ENCODE measurements around the gene SHTN1. TPM values are rescaled to one million over a fixed set of nuclear protein-coding genes. Genes with fewer than 3 reads are reported as not detected.

Gene SHTN1
- total and polyA plus RNA-seq, 10 of the 15 experiments (the other 5 are each of a cell fraction or from before 2014, with no cell fraction given): 0.79 to 4.0 (median 2.0) TPM

DNA sequence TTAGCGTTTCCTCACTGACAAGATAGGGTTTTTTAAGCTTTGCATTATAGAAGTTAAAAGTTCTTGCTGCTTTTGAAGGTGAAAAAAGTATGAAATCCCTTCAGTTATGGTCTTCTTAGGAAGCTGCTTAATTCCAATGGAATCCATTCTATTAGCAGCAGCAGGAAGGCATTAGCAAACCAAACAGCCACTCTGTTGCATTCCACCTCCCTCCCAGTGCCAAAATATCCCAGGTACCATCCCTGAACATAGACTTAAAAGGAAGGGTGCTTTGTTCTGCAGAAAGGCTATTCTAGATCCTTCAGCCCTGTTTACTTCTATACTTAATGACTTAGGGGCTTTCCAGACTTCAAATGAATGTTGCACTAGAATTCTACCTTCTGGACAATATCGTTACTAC lies 131.9 kb downstream of the SHTN1 start:
- H4K20me1 ChIP-seq (ENCODE audit: control insufficient read depth, insufficient read depth): no peaks in the 10 kb centered on the region
- no peak overlapping the region for H2AFZ ChIP-seq (ENCODE audit: control insufficient read depth, low read depth, low read length)
- no peaks in the 10 kb centered on the region for H3K36me3 ChIP-seq (ENCODE audit: control insufficient read depth in 2 of 2, insufficient read depth in 2 of 2, low read length in 1 of 2)
- H3K4me2 ChIP-seq (ENCODE audit: control insufficient read depth, insufficient read depth): no peak overlapping the region
- WGBS (ENCODE audit: insufficient coverage, insufficient replicate concordance, low lambda C conversion rate, missing lambda C conversion rate): 0% methylated on average over 2 of the region's 2 CpGs
- H3K27ac ChIP-seq (ENCODE audit: control insufficient read depth, insufficient read depth): no peak overlapping the region
- no TSS peak for BruUV-seq (replicated peaks)
- H3K79me2 ChIP-seq (ENCODE audit: control insufficient read depth, insufficient read depth, low read length): no peaks in the 10 kb centered on the region
- intact Hi-C loops (cut with micrococcal nuclease; ENCODE audit: unreplicated experiment) (no loop called here), in situ Hi-C loops (cut with MboI) (no loop called here)
- no peak for FAIRE-seq
- no peaks in the 10 kb centered on the region for H3K4me1 ChIP-seq (ENCODE audit: control insufficient read depth, insufficient read depth, low read length)
- H3K27me3 ChIP-seq (replicated peaks in 1 of 2; ENCODE audit: control insufficient read depth in 2 of 2, insufficient read depth in 2 of 2, low read length in 1 of 2): no peaks in the 10 kb centered on the region; a peak in 2 of 4 replicates
- H3K4me3 ChIP-seq: no peak overlapping the region
- no peak for ATAC-seq
- RAD21 ChIA-PET (ENCODE audit: unreplicated experiment): no interaction called here
- H3K9ac ChIP-seq (ENCODE audit: control insufficient read depth, insufficient read depth, low read length): no peak overlapping the region
- POLR2A ChIA-PET: no interaction called here
- SMC1A ChIA-PET (ENCODE audit: uncharacterized antibody, unreplicated experiment): interaction anchor here (1.0 kb wide), 1 partner anchor 37 kb away, joined by 3 read pairs; no protein-coding TSS in a partner anchor
- TF ChIP-seq, protein P1, sequence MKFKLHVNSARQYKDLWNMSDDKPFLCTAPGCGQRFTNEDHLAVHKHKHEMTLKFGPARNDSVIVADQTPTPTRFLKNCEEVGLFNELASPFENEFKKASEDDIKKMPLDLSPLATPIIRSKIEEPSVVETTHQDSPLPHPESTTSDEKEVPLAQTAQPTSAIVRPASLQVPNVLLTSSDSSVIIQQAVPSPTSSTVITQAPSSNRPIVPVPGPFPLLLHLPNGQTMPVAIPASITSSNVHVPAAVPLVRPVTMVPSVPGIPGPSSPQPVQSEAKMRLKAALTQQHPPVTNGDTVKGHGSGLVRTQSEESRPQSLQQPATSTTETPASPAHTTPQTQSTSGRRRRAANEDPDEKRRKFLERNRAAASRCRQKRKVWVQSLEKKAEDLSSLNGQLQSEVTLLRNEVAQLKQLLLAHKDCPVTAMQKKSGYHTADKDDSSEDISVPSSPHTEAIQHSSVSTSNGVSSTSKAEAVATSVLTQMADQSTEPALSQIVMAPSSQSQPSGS (IDR thresholded peaks at IDR 0.05; ENCODE audit: low read length): no peak
- no peak for TF ChIP-seq NRF1 (conservative IDR thresholded peaks at IDR 0.05; ENCODE audit: low read depth, low read length)
- TF ChIP-seq, protein P2, sequence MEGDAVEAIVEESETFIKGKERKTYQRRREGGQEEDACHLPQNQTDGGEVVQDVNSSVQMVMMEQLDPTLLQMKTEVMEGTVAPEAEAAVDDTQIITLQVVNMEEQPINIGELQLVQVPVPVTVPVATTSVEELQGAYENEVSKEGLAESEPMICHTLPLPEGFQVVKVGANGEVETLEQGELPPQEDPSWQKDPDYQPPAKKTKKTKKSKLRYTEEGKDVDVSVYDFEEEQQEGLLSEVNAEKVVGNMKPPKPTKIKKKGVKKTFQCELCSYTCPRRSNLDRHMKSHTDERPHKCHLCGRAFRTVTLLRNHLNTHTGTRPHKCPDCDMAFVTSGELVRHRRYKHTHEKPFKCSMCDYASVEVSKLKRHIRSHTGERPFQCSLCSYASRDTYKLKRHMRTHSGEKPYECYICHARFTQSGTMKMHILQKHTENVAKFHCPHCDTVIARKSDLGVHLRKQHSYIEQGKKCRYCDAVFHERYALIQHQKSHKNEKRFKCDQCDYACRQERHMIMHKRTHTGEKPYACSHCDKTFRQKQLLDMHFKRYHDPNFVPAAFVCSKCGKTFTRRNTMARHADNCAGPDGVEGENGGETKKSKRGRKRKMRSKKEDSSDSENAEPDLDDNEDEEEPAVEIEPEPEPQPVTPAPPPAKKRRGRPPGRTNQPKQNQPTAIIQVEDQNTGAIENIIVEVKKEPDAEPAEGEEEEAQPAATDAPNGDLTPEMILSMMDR (IDR thresholded peaks at IDR 0.05 in 2 of 3, conservative IDR thresholded peaks at IDR 0.05 in 1 of 3; ENCODE audit: control insufficient read depth in 2 of 3, extremely low read depth in 1 of 3, insufficient read depth in 1 of 3, low read depth in 3 of 3, low read length in 3 of 3): no peak
- no peak for TF ChIP-seq NFIC (IDR thresholded peaks at IDR 0.05; ENCODE audit: low read depth, low read length)
- no peak for TF ChIP-seq NR2C2 (IDR thresholded peaks at IDR 0.05; ENCODE audit: borderline replicate concordance, control insufficient read depth, insufficient read length, low read depth)
- TF ChIP-seq RELA (IDR thresholded peaks at IDR 0.05; ENCODE audit: borderline replicate concordance, partially characterized antibody): no peak
- no peak for TF ChIP-seq STAT3 (IDR thresholded peaks at IDR 0.05; ENCODE audit: low read depth, low read length)
- TF ChIP-seq SUZ12 (IDR thresholded peaks at IDR 0.05; ENCODE audit: unreplicated experiment): no peak
- TF ChIP-seq RFX5 (IDR thresholded peaks at IDR 0.05; ENCODE audit: low read depth, low read length): no peak
- no peak for TF ChIP-seq CEBPB (IDR thresholded peaks at IDR 0.05; ENCODE audit: borderline replicate concordance in 1 of 2, low read depth in 2 of 2, low read length in 2 of 2)
- TF ChIP-seq HCFC1 (IDR thresholded peaks at IDR 0.05; ENCODE audit: low read length): no peak
- TF ChIP-seq, protein P3, sequence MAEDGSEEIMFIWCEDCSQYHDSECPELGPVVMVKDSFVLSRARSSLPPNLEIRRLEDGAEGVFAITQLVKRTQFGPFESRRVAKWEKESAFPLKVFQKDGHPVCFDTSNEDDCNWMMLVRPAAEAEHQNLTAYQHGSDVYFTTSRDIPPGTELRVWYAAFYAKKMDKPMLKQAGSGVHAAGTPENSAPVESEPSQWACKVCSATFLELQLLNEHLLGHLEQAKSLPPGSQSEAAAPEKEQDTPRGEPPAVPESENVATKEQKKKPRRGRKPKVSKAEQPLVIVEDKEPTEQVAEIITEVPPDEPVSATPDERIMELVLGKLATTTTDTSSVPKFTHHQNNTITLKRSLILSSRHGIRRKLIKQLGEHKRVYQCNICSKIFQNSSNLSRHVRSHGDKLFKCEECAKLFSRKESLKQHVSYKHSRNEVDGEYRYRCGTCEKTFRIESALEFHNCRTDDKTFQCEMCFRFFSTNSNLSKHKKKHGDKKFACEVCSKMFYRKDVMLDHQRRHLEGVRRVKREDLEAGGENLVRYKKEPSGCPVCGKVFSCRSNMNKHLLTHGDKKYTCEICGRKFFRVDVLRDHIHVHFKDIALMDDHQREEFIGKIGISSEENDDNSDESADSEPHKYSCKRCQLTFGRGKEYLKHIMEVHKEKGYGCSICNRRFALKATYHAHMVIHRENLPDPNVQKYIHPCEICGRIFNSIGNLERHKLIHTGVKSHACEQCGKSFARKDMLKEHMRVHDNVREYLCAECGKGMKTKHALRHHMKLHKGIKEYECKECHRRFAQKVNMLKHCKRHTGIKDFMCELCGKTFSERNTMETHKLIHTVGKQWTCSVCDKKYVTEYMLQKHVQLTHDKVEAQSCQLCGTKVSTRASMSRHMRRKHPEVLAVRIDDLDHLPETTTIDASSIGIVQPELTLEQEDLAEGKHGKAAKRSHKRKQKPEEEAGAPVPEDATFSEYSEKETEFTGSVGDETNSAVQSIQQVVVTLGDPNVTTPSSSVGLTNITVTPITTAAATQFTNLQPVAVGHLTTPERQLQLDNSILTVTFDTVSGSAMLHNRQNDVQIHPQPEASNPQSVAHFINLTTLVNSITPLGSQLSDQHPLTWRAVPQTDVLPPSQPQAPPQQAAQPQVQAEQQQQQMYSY (CRISPR knock-in tag; IDR thresholded peaks at IDR 0.05): no peak
- TF ChIP-seq ZNF622 (IDR thresholded peaks at IDR 0.05): no peak
- TF ChIP-seq TARDBP (IDR thresholded peaks at IDR 0.05; ENCODE audit: borderline replicate concordance): no peak
- TF ChIP-seq POLR2AphosphoS2 (IDR thresholded peaks at IDR 0.05; ENCODE audit: low read depth, low read length): no peak
- no peak for TF ChIP-seq STAT1 (conservative IDR thresholded peaks at IDR 0.05)
- TF ChIP-seq PML (IDR thresholded peaks at IDR 0.05; ENCODE audit: low read length): no peak
- TF ChIP-seq YY1 (IDR thresholded peaks at IDR 0.05; ENCODE audit: low read depth, low read length): no peak
- no peak for TF ChIP-seq ATF7 (IDR thresholded peaks at IDR 0.05; ENCODE audit: low read depth)
- DNase-seq (ENCODE audit: low read depth, low spot score): no peak
- CTCF ChIA-PET: no interaction called here
- no peaks in the 10 kb centered on the region for H3K9me3 ChIP-seq (replicated peaks; ENCODE audit: control insufficient read depth, insufficient read depth, low read length)

All from GM12878 (cell line).